SK-N-SH (cell line): ENCODE measurements around the gene OR4F17. TPM values are rescaled to one million over a fixed set of nuclear protein-coding genes. Genes with fewer than 3 reads are reported as not detected.
"Not testable (repeated sequence)": the region's sequence is repeated elsewhere in the genome, so short reads cannot be mapped to it uniquely, and the experiment has no call there.

Experiments
- CTCF ChIA-PET: fragments of 300-600, 350-600 bp; formaldehyde crosslinking; extraction: SDS; loops from one replicate; lab custom pipeline; 2021; lab: Yijun Ruan, JAX
- POLR2A ChIA-PET: fragments of 350-600 bp; sonication (Branson Sonifier 250); formaldehyde crosslinking; extraction: SDS; loops from one replicate; lab custom pipeline; 2020; ENCODE audit warnings: antibody characterized with exemption, inconsistent platforms; lab: Yijun Ruan, JAX
- DNase-seq: peaks from one replicate; pipeline ENCODE4 v3.0.0; 2012
- H2AFZ ChIP-seq: fragments of 200-600 bp; sonication (generic); 2 replicates; pipeline ENCODE4 v1.8.1; 2016; ENCODE audit warnings: antibody characterized with exemption, mild to moderate bottlenecking, low read depth
- H3F3A ChIP-seq: fragments of 200-600 bp; sonication (generic); replicated peaks from 2 replicates; pipeline ENCODE3; 2016; ENCODE audit warnings: antibody characterized with exemption, mild to moderate bottlenecking; ENCODE audit not compliant: insufficient read depth
- H3K27ac ChIP-seq, 2 experiments: fragments of 200-500 bp in 1 of 2; fragments of 200-600 bp in 1 of 2; sonication (Bioruptor generic) in 1 of 2; sonication (generic), shearing (Covaris generic) in 1 of 2; 2 replicates each; pipeline versions ENCODE4 v1.5.1 to v1.6.1; 2014 to 2016; ENCODE audit warnings: low read depth in 2 of 2, inconsistent platforms in 1 of 2, low read length in 1 of 2, mild to moderate bottlenecking in 1 of 2, mixed read lengths in 1 of 2
- H3K27me3 ChIP-seq: fragments of 200-600 bp; sonication (generic), shearing (Covaris generic); 2 replicates; pipeline ENCODE4 v1.6.1; 2016; ENCODE audit warnings: mixed run types; ENCODE audit not compliant: insufficient read depth
- H3K36me3 ChIP-seq, 2 experiments: fragments of 200-500 bp in 1 of 2; fragments of 200-600 bp in 1 of 2; sonication (Bioruptor generic) in 1 of 2; sonication (generic) in 1 of 2; replicated peaks in 1 of 2; 2 replicates each; pipeline versions ENCODE3 to v1.5.1; 2014 to 2016; ENCODE audit warnings: low read length in 1 of 2, mild to moderate bottlenecking in 1 of 2; ENCODE audit not compliant: insufficient read depth in 2 of 2, control insufficient read depth in 1 of 2
- H3K4me1 ChIP-seq, 2 experiments: fragments of 200-500 bp in 1 of 2; fragments of 200-600 bp in 1 of 2; sonication (Bioruptor generic) in 1 of 2; sonication (generic), shearing (Covaris generic) in 1 of 2; 2 replicates each; pipeline versions ENCODE4 v1.5.1 to v1.6.1; 2014 to 2016; ENCODE audit warnings: low read depth in 1 of 2, low read length in 1 of 2, mixed run types in 1 of 2; ENCODE audit not compliant: insufficient read depth in 2 of 2, control insufficient read depth in 1 of 2
- H3K4me2 ChIP-seq: fragments of 200-600 bp; sonication (generic), shearing (Covaris generic); 2 replicates; pipeline ENCODE4 v1.6.1; 2017; ENCODE audit warnings: mixed run types
- H3K4me3 ChIP-seq, 2 experiments: fragments of 200-500 bp in 1 of 2; fragments of 200-600 bp in 1 of 2; sonication (Bioruptor generic) in 1 of 2; sonication (generic), shearing (Covaris generic) in 1 of 2; 2 replicates each; pipeline versions ENCODE4 v1.5.1 to v1.8.1; 2014 to 2016; ENCODE audit warnings: low read depth in 2 of 2, inconsistent platforms in 1 of 2, low read length in 1 of 2, mild to moderate bottlenecking in 1 of 2, mixed read lengths in 1 of 2, moderate library complexity in 1 of 2
- H3K79me2 ChIP-seq: fragments of 200-600 bp; sonication (generic); 2 replicates; pipeline ENCODE4 v1.8.1; 2017; ENCODE audit warnings: mild to moderate bottlenecking; ENCODE audit not compliant: insufficient read depth
- H3K9ac ChIP-seq: fragments of 200-600 bp; sonication (generic); 2 replicates; pipeline ENCODE4 v1.6.1; 2017; ENCODE audit warnings: mixed run types
- H3K9me2 ChIP-seq: fragments of 200-600 bp; sonication (generic); 2 replicates; pipeline ENCODE4 v1.6.1; 2017; ENCODE audit warnings: mixed run types
- H3K9me3 ChIP-seq: fragments of 200-600 bp; sonication (generic); 2 replicates; pipeline ENCODE4 v1.6.1; 2017; ENCODE audit warnings: mixed run types, mild to moderate bottlenecking, moderate library complexity
- H4K20me1 ChIP-seq: fragments of 200-600 bp; sonication (generic); 2 replicates; pipeline ENCODE4 v1.6.1; 2017; ENCODE audit warnings: mild to moderate bottlenecking, mixed run types; ENCODE audit not compliant: insufficient read depth
- WGBS: methylation state at CpG from one replicate; pipeline ENCODE4 v1.1.6; 2017; ENCODE audit warnings: low lambda C conversion rate; 5-methylcytosine and 5-hydroxymethylcytosine counted together
- polyA plus RNA-seq, 3 experiments: library from polyadenylated mRNA; depleted of rRNA; stranded (reverse); fragments of >200 nt; gene quantifications; 2 replicates each; pipeline ENCODE4 v1.2.3, GENCODE V29; 2012

Gene OR4F17
- polyA plus RNA-seq, 1 of the 3 experiments (the other 2 are of a cell fraction), result not detected

GRCh38 chr19:120443-121140 lies 13.7 kb downstream of the OR4F17 start:
- H3K27me3 ChIP-seq, H3K36me3 ChIP-seq, H3K79me2 ChIP-seq, DNase-seq, H3K4me2 ChIP-seq, POLR2A ChIA-PET, H3K4me1 ChIP-seq, CTCF ChIA-PET, H3K9me3 ChIP-seq, H3F3A ChIP-seq, H2AFZ ChIP-seq, H3K27ac ChIP-seq, H4K20me1 ChIP-seq, H3K9me2 ChIP-seq, H3K4me3 ChIP-seq, H3K9ac ChIP-seq: not testable (repeated sequence)
- whole genome bisulfite sequencing, result 0% methylated on average over 1 of the region's 5 CpGs

Other genes starting within 250 kb of the OR4F17 start
- gene PLPP2, start 184.3 kb downstream of the OR4F17 start, polyA plus RNA-seq (2012; rRNA removed), result 27.3 and 33.6 TPM in 2 replicates
- 8.0 and 15.9 TPM in 2 replicates for gene MIER2, start 237.7 kb downstream of the OR4F17 start, polyA plus RNA-seq (2012; rRNA removed)